GM19035 (cell line): ENCODE measurements around the gene USP44.
"Not testable (repeated sequence)": the region's sequence is repeated elsewhere in the genome, so short reads cannot be mapped to it uniquely, and the experiment has no call there.

Experiments used
- ATAC-seq: cut with Tn5 transposase; IDR thresholded peaks from one replicate; pipeline ENCODE4 v1.9.1; 2021; ENCODE audit not compliant: unreplicated experiment

Gene USP44

DNA sequence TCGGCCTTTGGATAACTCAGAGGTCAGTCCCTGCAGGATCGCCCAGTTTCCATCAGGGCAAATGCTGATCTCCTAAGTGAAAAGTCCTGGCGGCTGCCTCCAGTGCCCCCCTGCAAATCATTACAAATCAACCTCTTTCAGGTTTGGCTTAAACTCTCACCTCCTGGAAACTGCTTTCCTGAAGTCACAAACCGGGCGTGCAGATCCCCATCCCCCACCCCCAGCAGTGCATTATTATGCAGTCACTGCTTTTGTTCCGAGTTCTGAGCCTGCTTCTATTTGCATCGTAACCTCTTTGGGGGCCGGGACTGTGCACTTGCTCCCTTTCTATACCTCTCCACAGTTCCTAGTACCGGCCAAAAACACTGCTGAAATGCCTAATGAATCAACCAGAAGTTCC, at the start of gene USP44:
Gene USP44 (minus strand): TSS at position 172 of the 400 bp plus-strand sequence. CDS start 17,220 bp downstream, outside the sequence.
- no peak for ATAC-seq

GRCh38 chr12:95600567-95600966, 49.3 kb upstream of the USP44 start:
- no peak for ATAC-seq

- ATAC-seq: no peak
These were observed 48.6 kb upstream of the USP44 start for GRCh38 chr12:95599880-95600279.

DNA sequence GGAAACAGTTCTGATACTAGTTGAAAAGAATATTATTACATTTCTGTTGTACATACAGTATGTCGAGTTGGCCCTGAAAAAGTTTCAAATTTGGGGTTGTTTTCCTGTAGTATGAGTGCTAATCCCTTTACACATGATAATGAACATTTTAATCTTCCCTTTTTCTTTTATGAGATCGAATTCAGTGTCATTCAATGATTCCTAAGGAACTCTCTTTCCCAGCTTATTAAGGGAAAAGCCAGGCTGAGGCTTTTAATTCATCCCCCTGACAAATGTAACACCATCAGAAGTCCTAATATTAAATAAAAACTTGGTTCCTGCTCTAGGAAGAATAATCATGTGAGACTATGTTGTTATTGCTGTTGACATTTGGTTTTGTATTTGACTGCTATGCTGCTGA, 42.9 kb upstream of the USP44 start:
- ATAC-seq: no peak

GRCh38 chr12:95593266-95593871, 42.1 kb upstream of the USP44 start:
- ATAC-seq: no peak

DNA sequence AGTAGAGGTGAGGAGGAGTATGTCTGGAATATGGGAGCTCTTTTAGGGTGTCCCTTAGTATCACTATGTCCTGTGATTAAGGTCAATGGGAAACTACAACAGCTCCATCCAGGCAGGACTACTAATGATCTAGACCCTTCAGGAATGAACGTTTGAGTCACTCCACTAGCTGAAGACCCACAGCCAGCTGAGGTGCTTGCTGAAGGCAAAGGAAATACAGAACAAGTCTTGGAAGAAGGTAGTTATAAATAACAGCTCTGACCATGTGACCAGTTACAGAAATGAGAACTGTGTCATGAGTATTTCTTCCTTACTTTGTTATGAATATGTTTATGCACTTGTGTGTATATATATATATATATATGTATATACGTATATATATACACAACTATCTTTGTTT, 40.5 kb upstream of the USP44 start:
- ATAC-seq: no peak

- no peak for ATAC-seq
These were observed 39.5 kb upstream of the USP44 start for GRCh38 chr12:95590775-95591174.

DNA sequence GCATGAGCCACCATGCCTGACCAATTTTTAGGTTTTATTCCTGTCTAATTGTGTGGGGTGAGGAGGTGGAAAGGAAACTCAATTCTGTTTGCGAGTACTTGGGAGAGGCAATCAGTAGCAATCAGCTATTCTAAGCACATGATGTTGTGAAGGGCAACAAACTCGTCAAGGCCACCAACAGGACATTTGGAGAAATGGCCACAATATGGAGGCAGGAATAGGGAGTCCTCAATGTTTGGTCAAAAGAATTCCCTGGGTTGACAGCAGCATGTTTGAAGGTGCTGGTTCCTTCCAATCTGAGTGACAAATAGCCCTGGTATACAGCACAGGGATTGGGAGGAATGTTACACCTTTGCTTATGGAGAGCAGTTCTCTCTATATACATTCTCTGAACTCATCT, 32.7 kb upstream of the USP44 start:
- ATAC-seq: no peak

- ATAC-seq: no peak
These were observed 31.2 kb upstream of the USP44 start for GRCh38 chr12:95582230-95583058.

GRCh38 chr12:95577820-95578219, 26.5 kb upstream of the USP44 start:
- no peak for ATAC-seq

DNA sequence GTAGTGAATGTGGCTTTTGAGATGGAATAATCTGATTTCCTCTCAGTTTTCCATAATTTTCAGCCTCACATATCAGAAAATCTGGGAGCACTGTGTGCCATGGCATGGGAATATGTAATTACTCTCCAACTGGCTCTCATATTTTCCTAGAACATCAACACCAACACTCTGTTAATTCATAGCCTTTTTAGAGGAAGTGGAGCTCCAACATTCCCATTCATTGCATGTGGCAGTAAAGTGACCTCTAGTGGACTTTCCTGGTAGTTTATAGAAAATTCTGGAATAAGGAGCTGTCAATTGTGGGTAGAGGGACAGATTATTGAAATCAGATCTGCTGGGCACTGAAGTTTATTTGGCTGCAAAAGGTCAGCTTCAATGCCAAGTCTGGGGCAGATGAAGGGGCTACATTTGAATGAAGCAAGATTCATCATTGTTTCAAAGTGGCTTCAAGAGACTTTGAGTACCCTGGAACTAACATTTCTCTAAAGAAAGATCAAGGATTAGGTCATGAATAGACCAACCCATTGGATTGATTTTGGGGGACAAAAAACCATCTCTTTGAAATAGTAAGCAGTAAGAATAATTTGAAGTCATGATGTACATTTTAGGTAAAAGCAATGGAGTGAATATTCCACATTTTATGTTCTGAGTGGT, 23.6 kb upstream of the USP44 start:
- no peak for ATAC-seq

- ATAC-seq: peak; percentile 75
These were observed 22.8 kb upstream of the USP44 start for GRCh38 chr12:95573951-95574576.

DNA sequence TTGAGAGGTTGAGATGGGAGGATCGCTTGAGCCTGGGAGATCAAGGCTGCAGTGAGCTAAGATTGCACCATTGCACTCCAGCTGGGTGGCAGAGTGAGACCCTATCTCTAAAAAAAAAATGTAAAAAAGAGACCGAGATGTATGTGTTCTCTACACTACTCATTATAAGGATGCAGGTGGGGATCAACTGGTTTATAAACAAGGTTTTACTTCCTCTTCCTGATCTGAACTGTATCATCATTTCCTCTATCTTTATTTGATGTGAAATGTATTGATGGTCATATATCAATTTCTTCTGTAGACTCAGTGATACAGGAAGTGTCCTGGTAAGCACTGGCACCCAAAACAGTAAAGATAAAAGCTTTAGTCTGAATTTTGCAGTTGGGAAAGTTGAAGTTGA, 20.1 kb upstream of the USP44 start:
- ATAC-seq: no peak

- ATAC-seq: not testable (repeated sequence)
These were observed 16.8 kb upstream of the USP44 start for GRCh38 chr12:95568045-95568444.

DNA sequence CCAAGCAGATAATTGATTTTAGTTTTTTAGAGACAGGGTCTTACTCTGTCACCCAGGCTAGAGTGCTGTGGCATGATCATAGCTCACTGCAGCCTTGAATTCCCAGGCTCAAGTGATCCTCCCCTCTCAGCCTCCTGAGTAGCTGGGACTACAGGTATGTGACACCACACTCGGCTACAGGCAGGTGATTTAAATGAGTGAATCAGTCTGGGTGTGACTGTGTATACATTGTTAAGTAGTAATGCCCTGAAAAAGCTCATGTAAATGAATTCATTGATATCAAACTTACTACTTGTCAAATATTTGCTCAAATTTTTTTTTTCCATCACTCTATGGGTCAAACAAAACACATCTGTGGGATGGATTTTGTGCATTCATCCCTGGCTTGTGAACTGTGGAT, 6.3 kb upstream of the USP44 start:
- no peak for ATAC-seq

GRCh38 chr12:95554532-95555071, 3.3 kb upstream of the USP44 start:
- no peak for ATAC-seq

DNA sequence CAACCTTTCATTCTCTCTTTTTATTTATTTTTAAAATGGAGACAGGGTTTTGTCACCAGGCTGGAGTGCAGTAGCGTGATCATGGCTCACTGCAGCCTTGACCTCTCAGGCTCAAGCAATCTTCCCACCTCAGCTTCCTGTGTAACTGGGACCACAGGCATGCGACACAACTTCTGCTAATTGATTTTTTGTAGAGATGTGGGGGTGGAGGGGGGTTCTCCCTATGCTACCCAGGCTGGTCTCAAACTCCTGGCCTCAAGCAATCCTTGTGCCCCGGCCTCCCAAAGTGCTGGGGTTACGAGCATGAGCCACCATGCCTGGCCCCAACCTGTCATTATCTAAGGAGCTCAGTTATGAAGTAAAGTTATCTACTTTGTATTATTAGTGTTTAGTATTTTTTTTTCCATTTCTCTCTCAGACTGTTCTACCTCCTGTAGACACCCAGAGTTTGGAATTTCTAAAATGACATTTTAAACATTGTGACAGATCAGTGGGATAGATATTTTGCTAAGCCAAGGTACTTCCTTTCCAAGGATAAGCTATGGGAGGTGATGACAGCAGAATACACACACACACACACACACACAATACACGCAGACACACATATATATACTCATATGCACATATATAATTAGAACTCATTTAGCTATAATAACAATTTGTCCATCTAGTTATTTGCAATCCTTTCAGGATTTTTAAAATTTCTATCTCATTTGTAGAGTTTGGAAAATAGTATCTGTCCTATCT, 2.1 kb upstream of the USP44 start:
- no peak for ATAC-seq

DNA sequence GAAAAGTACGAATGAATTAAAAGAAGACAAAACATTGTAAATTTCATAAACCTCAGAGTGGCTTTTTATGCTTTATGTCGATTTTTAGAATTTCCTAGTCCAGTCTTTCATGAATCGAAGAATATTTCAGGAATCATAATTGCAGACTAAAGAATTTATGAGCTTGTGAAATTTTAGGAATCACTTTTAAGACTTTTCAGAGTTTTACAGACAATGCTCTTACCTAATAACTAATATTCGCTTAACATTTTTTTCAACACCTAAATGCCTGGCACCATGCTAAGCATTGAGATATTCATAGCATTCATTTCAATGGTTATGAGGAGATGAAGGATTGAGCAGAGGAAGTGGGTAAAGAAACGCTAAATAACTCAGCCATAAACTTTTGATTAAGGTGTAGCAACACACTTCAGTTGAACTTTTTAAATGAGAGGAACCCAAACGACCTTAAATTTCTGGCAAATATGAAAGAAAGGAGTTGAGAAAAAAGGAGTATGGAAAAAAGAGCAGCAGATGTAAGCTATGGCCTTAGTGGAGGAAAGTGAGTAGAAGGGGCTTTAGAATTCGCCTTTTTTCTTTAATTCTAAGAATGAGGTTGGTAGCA, 739 bp upstream of the USP44 start:
- no peak for ATAC-seq

DNA sequence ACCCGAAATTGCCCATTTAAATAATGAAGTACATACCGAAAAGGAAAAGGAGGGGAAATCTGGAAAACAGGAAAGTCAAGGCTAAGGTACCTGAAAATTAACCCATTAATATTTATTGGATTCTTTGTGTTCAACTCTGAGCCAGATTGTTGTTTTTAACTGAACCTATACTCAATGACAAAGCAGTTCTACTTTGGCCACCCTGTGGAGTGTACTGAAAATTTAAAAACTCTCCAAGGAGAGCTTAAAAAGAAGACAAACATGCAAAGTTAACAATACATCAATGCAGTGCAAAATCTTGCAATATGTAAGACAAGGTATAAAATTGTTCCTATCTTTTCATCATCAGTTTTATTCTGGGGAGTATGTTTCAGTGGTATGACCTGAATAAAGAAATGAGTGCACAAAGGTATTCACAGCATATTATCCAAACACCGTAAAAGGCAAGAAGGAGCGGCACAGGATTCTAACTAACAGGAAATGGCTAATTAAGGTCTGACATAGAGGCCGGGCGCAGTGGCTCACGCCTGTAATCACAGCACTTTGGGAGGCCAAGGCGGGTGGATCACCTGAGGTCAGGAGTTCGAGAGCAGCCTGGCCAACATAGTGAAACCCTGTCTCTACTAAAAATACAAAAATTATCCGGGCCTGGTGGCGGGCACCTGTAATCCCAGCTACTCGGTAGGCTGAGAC, 1.7 kb downstream of the USP44 start:
- ATAC-seq: no peak
